Heart left ventricle (tissue), 16 donors: Measurements from ENCODE around the gene PLSCR1. TPM values are rescaled to one million over a fixed set of nuclear protein-coding genes. Genes with fewer than 3 reads are reported as not detected.
A peak's percentile ranks its signal among the peaks of the same experiment; 100 is the strongest.

Experiments
- ATAC-seq, 4 donors: fragments of 200-7000 bp; cut with Tn5 transposase; one replicate each; pipeline ENCODE4 v1.9.1; 2020 to 2022; ENCODE audit warnings: moderate library complexity in 4 of 4, mild to moderate bottlenecking in 3 of 4, moderate number of reproducible peaks in 1 of 4
- DNase-seq, 5 donors: peaks; one replicate each; pipeline ENCODE4 v3.0.0-alpha.2; 2020
- H3K27ac ChIP-seq, 12 donors: fragments of 200-600 bp; sonication (generic) in 4 of 12; one replicate each; pipeline versions ENCODE4 v1.5.0 to v1.8.0; 2016 to 2022; ENCODE audit warnings: mild to moderate bottlenecking in 2 of 12
- H3K27me3 ChIP-seq, 9 donors: fragments of 200-600 bp; sonication (generic) in 2 of 9; one replicate each; pipeline versions ENCODE4 v1.5.1 to v1.8.0; 2016 to 2022; ENCODE audit warnings: mild to moderate bottlenecking in 3 of 9
- H3K36me3 ChIP-seq, 9 donors: fragments of 200-600 bp; sonication (generic) in 2 of 9; one replicate each; pipeline versions ENCODE4 v1.5.0 to v1.8.0; 2018 to 2022; ENCODE audit warnings: mild to moderate bottlenecking in 2 of 9
- H3K4me1 ChIP-seq, 12 donors: fragments of 200-600 bp; sonication (generic) in 4 of 12; one replicate each; pipeline versions ENCODE4 v1.5.0 to v1.8.0; 2016 to 2022; ENCODE audit warnings: mild to moderate bottlenecking in 3 of 12
- H3K4me3 ChIP-seq, 12 donors: fragments of 200-600 bp; sonication (generic) in 4 of 12; one replicate each; pipeline versions ENCODE4 v1.5.0 to v1.8.0; 2017 to 2022; ENCODE audit warnings: mild to moderate bottlenecking in 9 of 12, moderate library complexity in 4 of 12
- H3K9me3 ChIP-seq, 12 donors: fragments of 200-600 bp; sonication (generic) in 4 of 12; one replicate each; pipeline versions ENCODE4 v1.5.0 to v1.8.0; 2016 to 2022; ENCODE audit warnings: mild to moderate bottlenecking in 1 of 12
- CTCF ChIP-seq, 12 donors: fragments of 200-600 bp; sonication (generic) in 4 of 12; IDR thresholded peaks; one replicate each; pipeline versions ENCODE4 v1.5.0 to v1.8.0; 2018 to 2022; ENCODE audit warnings: antibody characterized with exemption in 12 of 12, mild to moderate bottlenecking in 5 of 12
- POLR2A ChIP-seq, 2 donors: fragments of 450-650 bp; IDR thresholded peaks; one replicate each; pipeline ENCODE4 v1.6.1; 2017; ENCODE audit warnings: antibody characterized with exemption in 2 of 2, mild to moderate bottlenecking in 2 of 2, moderate library complexity in 2 of 2
- WGBS, 4 donors: extraction: QIAGEN DNeasy Blood & Tissue Kit in 2 of 4; methylation state at CpG; one replicate each; pipeline versions ENCODE4 v1.1.5 to v1.1.7; 2013 to 2018; 5-methylcytosine and 5-hydroxymethylcytosine counted together
- intact Hi-C, 10 donors: fragments of 100-400 bp; cut with DNase I; formaldehyde crosslinking; loops; one replicate each; pipeline versions ENCODE4 v1.11.1 to v1.14.2; 2022
- polyA plus RNA-seq, 2 donors: library from polyadenylated mRNA; stranded (reverse); fragments of 200-250 nt; gene quantifications; one replicate each; pipeline ENCODE4 v1.2.3, GENCODE V29; 2013
- total RNA-seq, 9 donors: library from RNA; depleted of rRNA in 2 of 9; stranded (reverse); fragments of >200 nt in 2 of 9; fragmentation: NEBNext Ultra II Directional in 3 of 9; extraction: Animal tissue kit (Norgen Biotek cat#: 25700) in 3 of 9; gene quantifications; one replicate each; pipeline versions ENCODE4 v1.1.0 to v1.2.4, GENCODE V29; 2016 to 2023
- donor health status: ischemic (EF 13 %, LVEDD 7.1; RV severe dilation, severe dysfunction).
- donor health status: healthy with polysubstance abuse.
- donor health status: DM: no; HTN: yes; CAD: no.
- donor health status: DM: no; HTN: no; CAD: no.
- donor health status: ischemic (EF 25% LVEDD 6.9; RV normal size, moderate dysfunction).
- donor health status: ischemic (EF 25% LVEDD 5.7; RV mildly dilated, moderate dysfunction).
- donor health status: healthy.
- donor health status: DM: yes; HTN: yes; CAD: no.
- donor health status: ischemic (EF 35%, LVEDD 5.7; RV mildly dilated, moderate dysfunction).
- donor health status: nonischemic (EF 11% LVEDD 7.7; RV severe dilation, severe dysfunction).
- donor health status: DM: yes; HTN: yes; CAD: no.
- donor health status: PGD.
- donor health status: ischemic (EF 29% LVEDD 5.4; RV normal size, mild dysfunction).
- donor health status: nonischemic (EF 23%, LVEDD 6.1; RV moderate dilation, normal function).

PLSCR1 gene
- total and polyA plus RNA-seq, 11 donors: 6.9 to 113 (median 25.8) TPM

DNA sequence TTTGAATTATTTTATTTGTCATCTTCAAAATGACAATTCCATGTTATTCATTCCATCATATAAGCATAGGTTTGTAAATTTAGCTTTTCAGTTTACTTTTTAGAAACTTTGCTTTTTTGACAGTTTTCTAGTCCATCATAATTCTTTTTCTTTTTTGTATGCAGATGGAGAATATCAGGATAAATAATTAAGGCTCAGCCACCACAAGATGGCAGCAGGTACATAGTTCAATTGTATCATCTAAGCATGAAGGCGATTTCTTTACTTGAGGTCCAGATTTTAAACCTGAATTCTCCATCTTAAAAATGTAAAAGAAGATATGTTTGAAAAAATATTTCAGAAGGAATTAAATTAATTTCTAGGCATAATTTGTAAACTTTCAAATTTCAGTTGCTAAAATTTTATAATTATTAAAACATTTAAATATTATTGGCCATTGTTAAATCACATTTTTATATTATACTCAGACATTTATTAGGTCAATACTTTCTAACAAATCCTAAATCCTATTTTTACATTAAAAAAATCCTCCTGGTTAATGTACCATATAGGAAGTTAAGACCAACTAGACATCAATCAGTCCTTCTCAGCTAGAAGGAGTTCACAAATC lies 45.6 kb upstream of the PLSCR1 start:
- no peaks in the 10 kb centered on the region for H3K4me1 ChIP-seq
- H3K36me3 ChIP-seq: no peaks in the 10 kb centered on the region
- H3K27me3 ChIP-seq: no peaks in the 10 kb centered on the region
- intact Hi-C loops: loop anchor here in 2 of 10 donors (10.0 kb wide), 2 partner anchors 55 to 535 kb away; no protein-coding TSS in a partner anchor
- no peaks in the 10 kb centered on the region for H3K9me3 ChIP-seq
- 8 to 14% (median 10%) methylated on average over 1 of the region's 1 CpG for WGBS, 4 donors
- no peak overlapping the region for H3K27ac ChIP-seq
- DNase-seq (peak in 1 of 5 donors; percentile 11), ATAC-seq (no peak)
- H3K4me3 ChIP-seq: no peak overlapping the region
- no peak for TF ChIP-seq POLR2A (IDR thresholded peaks at IDR 0.05)
- peak; percentile 25 to 69 (median 50) for TF ChIP-seq CTCF (IDR thresholded peaks at IDR 0.05)

- H3K4me3 ChIP-seq: no peak overlapping the region
- no peaks in the 10 kb centered on the region for H3K4me1 ChIP-seq
- intact Hi-C loops: loop anchor here in 1 of 10 donors (10.0 kb wide), 1 partner anchor 530 kb away; no protein-coding TSS in a partner anchor
- H3K27me3 ChIP-seq: no peaks in the 10 kb centered on the region
- peaks cover 0 to 15% (median 5%) of the 10 kb centered on the region in 12 donors for H3K9me3 ChIP-seq
- TF ChIP-seq POLR2A (IDR thresholded peaks at IDR 0.05): no peak
- TF ChIP-seq CTCF (IDR thresholded peaks at IDR 0.05): no peak
- DNase-seq (no peak), ATAC-seq (no peak)
- no peaks in the 10 kb centered on the region for H3K36me3 ChIP-seq
- H3K27ac ChIP-seq: no peak overlapping the region
Observed at GRCh38 chr3:146585156-146585555, 40.7 kb upstream of the PLSCR1 start.

GRCh38 chr3:146581951-146582467 lies 37.6 kb upstream of the PLSCR1 start:
- ATAC-seq (no peak), DNase-seq (no peak)
- TF ChIP-seq POLR2A (IDR thresholded peaks at IDR 0.05) (no peak), CTCF (IDR thresholded peaks at IDR 0.05) (no peak)
- H3K27ac ChIP-seq: no peak overlapping the region
- no peaks in the 10 kb centered on the region for H3K36me3 ChIP-seq
- intact Hi-C loops: loop anchor here in 2 of 10 donors (5.0 to 10.0 kb wide), 2 partner anchors 245 to 527 kb away; no protein-coding TSS in a partner anchor
- H3K4me1 ChIP-seq: no peaks in the 10 kb centered on the region
- H3K9me3 ChIP-seq: peaks cover 0 to 15% (median 5%) of the 10 kb centered on the region in 12 donors
- no peak overlapping the region for H3K4me3 ChIP-seq
- H3K27me3 ChIP-seq: no peaks in the 10 kb centered on the region

GRCh38 chr3:146581080-146581601 lies 36.7 kb upstream of the PLSCR1 start:
- ATAC-seq: no peak
- no peak overlapping the region for H3K27ac ChIP-seq
- H3K27me3 ChIP-seq: no peaks in the 10 kb centered on the region
- TF ChIP-seq CTCF (IDR thresholded peaks at IDR 0.05): no peak
- H3K4me3 ChIP-seq: no peak overlapping the region
- no peaks in the 10 kb centered on the region for H3K36me3 ChIP-seq
- no peaks in the 10 kb centered on the region for H3K4me1 ChIP-seq
- DNase-seq: no peak
- H3K9me3 ChIP-seq: peaks cover 0 to 15% (median 5%) of the 10 kb centered on the region in 12 donors
- intact Hi-C loops: loop anchor here in 2 of 10 donors (5.0 to 10.0 kb wide), 2 partner anchors 244 to 526 kb away; no protein-coding TSS in a partner anchor
- 31 to 48% (median 35%) methylated on average over 1 of the region's 1 CpG for WGBS, 4 donors
